GM10248 (cell line): ENCODE results near the gene IL4.

Experiments
- CTCF ChIA-PET: fragments of 300-600 bp; sonication (Branson Sonifier 250); formaldehyde crosslinking; extraction: SDS; loops from one replicate; lab custom pipeline; 2021; ENCODE audit warnings: antibody characterized with exemption; lab: Yijun Ruan, JAX
- POLR2A ChIA-PET: fragments of 350-650 bp; sonication (Branson Sonifier 250); formaldehyde crosslinking; extraction: SDS; loops from one replicate; lab custom pipeline; 2020; ENCODE audit warnings: antibody characterized with exemption; lab: Yijun Ruan, JAX
- DNase-seq: peaks from one replicate; pipeline ENCODE4 v3.0.0; 2012; ENCODE audit errors: extremely low spot score
- CTCF ChIP-seq: IDR thresholded peaks from 2 replicates; pipeline ENCODE4 v1.5.1; 2012; ENCODE audit warnings: mild to moderate bottlenecking, low read depth; ENCODE audit errors: extremely low read depth, missing control alignments, control extremely low read depth

IL4 gene

GRCh38 chr5:132637241-132637640, 36.5 kb upstream of the IL4 start:
- no peak for TF ChIP-seq CTCF
- no peak for DNase-seq
- ChIA-PET POLR2A (no interaction called here), CTCF (interaction anchor here (0.7 to 2.4 kb wide), 4 partner anchors 9 to 183 kb away, joined by 3 to 10 read pairs (median 3); partner anchors contain the start of gene IL13)

GRCh38 chr5:132639706-132640130, 34.1 kb upstream of the IL4 start:
- CTCF ChIA-PET = interaction anchor here (0.7 to 4.8 kb wide), 8 partner anchors 9 to 180 kb away, joined by 3 to 22 read pairs (median 4); partner anchors contain the start of gene IL13
- POLR2A ChIA-PET = interaction anchor here (0.7 kb wide), 1 partner anchor 121 kb away, joined by 3 read pairs; no protein-coding TSS in a partner anchor
- peak; percentile 37 for DNase-seq
- no peak for TF ChIP-seq CTCF

- TF ChIP-seq CTCF = no peak
- POLR2A ChIA-PET = interaction anchor here (0.8 kb wide), 1 partner anchor 21 kb away, joined by 5 read pairs; no protein-coding TSS in a partner anchor
- CTCF ChIA-PET = interaction anchor here (0.8 to 4.8 kb wide), 9 partner anchors 10 to 254 kb away, joined by 3 to 22 read pairs (median 4); partner anchors contain the start of gene IL13
- no peak for DNase-seq
Measured at GRCh38 chr5:132640613-132641012, 33.2 kb upstream of the IL4 start.

- TF ChIP-seq CTCF = no peak
- ChIA-PET POLR2A (interaction anchor here (0.6 to 0.8 kb wide), 2 partner anchors 21 to 34 kb away, joined by 3 to 5 read pairs; no protein-coding TSS in a partner anchor), CTCF (interaction anchor here (0.8 to 4.8 kb wide), 17 partner anchors 8 to 255 kb away, joined by 3 to 22 read pairs (median 3); partner anchors contain the start of genes CCNI2 and IL13)
- peak; percentile 55 for DNase-seq
Measured at GRCh38 chr5:132641241-132641723, 32.5 kb upstream of the IL4 start.

GRCh38 chr5:132641841-132642240, 31.9 kb upstream of the IL4 start:
- POLR2A ChIA-PET = interaction anchor here (0.6 kb wide), 1 partner anchor 34 kb away, joined by 3 read pairs; no protein-coding TSS in a partner anchor
- TF ChIP-seq CTCF = no peak
- CTCF ChIA-PET = interaction anchor here (0.9 to 4.8 kb wide), 15 partner anchors 9 to 178 kb away, joined by 3 to 22 read pairs (median 3); partner anchors contain the start of genes CCNI2 and IL13

GRCh38 chr5:132644177-132644576, 29.6 kb upstream of the IL4 start:
- CTCF ChIA-PET = interaction anchor here (1.0 to 4.8 kb wide), 2 partner anchors 14 to 182 kb away, joined by 3 to 17 read pairs; partner anchors contain the start of gene IL13
- POLR2A ChIA-PET = interaction anchor here (0.6 kb wide), 1 partner anchor 64 kb away, joined by 4 read pairs; no protein-coding TSS in a partner anchor
- DNase-seq = no peak
- no peak for TF ChIP-seq CTCF

More at GRCh38 chr5:132641841-132642240, 31.9 kb upstream of the IL4 start:
- DNase-seq = no peak
